Astrocyte of the spinal cord (primary cell): ENCODE measurements around the gene ARPC2.

Experiments
- DNase-seq: peaks from one replicate; pipeline ENCODE4 v3.0.0; 2011; ENCODE audit warnings: low read depth, low spot score
- H3K4me3 ChIP-seq: 2 replicates; pipeline ENCODE4 v1.5.1; 2011; ENCODE audit warnings: low read depth, mild to moderate bottlenecking, low read length, moderate library complexity
- CTCF ChIP-seq: IDR thresholded peaks from 2 replicates; pipeline ENCODE4 v1.5.1; 2012; ENCODE audit warnings: low read depth, mild to moderate bottlenecking, low read length, inconsistent platforms
- in situ Hi-C: cut with HindIII; loops from 2 replicates; pipeline ENCODE4 v1.10.0; 2017; ENCODE audit warnings: low sequenced_read_pairs

Gene ARPC2

GRCh38 chr2:218280260-218280870 is 63.4 kb downstream of the ARPC2 start:
- no peak overlapping the region for H3K4me3 ChIP-seq
- DNase-seq, result no peak
- in situ Hi-C loops, result no loop called here
- TF ChIP-seq CTCF, result no peak

DNA sequence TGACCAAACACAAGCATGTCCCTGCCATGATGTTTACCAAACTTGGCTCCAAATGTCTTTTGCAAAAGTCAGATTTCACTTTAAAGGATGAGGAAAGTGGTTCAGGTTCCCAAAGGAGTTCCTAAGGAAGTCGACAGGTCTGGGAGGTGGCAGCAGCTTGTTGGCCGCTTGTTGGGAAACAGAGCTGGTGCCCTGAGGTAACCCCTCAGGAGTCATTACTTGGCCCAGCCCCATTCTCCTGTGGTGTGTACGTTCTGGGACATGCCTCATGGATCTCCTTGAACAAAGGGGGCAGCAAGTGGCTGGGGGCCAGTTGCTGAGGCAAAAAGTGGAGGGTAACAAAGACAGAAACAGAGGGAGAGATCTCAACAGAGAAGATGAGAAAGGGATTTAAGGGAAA is 64.5 kb downstream of the ARPC2 start:
- no peak overlapping the region for H3K4me3 ChIP-seq
- no peak for TF ChIP-seq CTCF
- in situ Hi-C loops, result no loop called here
- DNase-seq, result peak; percentile 20

DNA sequence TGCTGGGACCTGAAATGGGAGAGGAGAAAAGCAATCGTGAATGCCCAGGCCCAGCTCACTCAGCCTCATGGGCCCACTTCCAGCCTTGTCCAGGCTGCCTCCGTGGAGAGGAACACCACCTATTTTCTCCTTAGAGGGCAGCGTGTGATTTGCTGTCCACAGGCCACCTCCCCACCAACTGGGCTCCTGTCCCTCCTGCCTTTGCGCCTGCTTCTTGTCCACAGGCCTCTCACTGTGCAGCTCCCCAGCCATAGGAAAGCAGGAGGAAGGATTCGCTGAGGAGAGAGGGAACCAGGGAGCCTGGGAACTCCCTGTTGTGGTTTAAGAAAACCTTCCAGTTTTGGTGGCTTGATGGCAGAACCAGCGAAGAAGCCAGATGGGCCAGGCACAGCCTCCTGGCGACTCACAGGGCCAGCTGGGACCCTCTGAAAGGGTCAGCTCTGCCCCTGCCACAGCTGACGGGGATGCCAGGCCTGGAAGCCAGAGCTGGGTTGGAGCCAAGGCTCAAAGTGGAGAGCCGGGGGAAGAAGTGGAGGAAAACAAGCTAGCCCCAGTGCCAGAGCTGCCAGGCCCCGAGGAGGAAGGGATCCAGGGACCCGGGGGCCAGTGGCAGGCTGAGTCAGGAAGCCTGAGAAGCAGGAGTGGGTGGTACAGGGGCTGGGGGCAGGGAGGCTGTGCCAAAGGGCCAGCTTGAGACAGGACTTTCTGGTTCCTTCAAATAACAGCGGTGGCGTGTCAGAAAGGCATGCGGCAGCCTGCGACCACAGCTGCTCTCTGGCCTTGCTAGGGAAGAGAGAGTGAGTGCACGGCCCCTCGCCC is 65.4 kb downstream of the ARPC2 start:
- no peak for TF ChIP-seq CTCF
- no peak overlapping the region for H3K4me3 ChIP-seq
- DNase-seq, result peak; percentile 27
- in situ Hi-C loops, result no loop called here

DNA sequence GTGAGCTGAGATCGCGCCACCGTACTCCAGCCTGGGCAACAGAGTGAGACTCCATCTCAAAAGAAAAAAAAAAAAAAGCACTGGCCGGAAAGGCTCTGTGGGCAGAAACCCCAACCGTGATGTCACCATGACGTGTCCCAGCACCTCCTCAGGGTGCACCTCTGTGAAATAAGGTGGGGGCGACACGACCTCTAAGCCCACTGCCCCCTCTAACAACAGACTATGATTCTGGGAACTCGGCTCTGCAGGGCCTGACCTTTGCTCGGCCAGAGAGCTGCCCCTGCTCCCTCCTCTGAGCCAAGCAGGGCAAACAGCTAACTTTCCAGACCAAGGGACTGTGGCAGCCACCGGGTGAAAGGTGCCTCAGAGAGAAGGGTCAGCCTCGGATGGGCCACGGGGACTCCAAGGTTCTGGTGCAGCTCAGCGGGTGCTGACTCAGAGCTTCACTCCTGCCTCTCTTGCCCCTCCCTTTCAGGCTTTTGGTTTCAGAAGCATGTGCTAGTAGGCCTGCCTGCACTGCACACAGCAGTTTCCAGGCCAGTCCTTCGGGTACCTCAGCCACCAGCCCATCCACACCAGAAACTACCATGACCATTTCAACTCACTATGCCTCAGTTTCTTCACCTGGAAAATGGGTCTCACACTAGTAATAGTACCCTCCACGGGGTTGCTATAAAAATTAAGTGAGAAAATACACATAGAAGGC is 67.3 kb downstream of the ARPC2 start:
- TF ChIP-seq CTCF, result no peak
- DNase-seq, result peak; percentile 71
- no peak overlapping the region for H3K4me3 ChIP-seq
- in situ Hi-C loops, result no loop called here

GRCh38 chr2:218285604-218286003 is 68.6 kb downstream of the ARPC2 start:
- TF ChIP-seq CTCF, result no peak
- no peak overlapping the region for H3K4me3 ChIP-seq
- peak; percentile 43 for DNase-seq
- in situ Hi-C loops, result no loop called here

DNA sequence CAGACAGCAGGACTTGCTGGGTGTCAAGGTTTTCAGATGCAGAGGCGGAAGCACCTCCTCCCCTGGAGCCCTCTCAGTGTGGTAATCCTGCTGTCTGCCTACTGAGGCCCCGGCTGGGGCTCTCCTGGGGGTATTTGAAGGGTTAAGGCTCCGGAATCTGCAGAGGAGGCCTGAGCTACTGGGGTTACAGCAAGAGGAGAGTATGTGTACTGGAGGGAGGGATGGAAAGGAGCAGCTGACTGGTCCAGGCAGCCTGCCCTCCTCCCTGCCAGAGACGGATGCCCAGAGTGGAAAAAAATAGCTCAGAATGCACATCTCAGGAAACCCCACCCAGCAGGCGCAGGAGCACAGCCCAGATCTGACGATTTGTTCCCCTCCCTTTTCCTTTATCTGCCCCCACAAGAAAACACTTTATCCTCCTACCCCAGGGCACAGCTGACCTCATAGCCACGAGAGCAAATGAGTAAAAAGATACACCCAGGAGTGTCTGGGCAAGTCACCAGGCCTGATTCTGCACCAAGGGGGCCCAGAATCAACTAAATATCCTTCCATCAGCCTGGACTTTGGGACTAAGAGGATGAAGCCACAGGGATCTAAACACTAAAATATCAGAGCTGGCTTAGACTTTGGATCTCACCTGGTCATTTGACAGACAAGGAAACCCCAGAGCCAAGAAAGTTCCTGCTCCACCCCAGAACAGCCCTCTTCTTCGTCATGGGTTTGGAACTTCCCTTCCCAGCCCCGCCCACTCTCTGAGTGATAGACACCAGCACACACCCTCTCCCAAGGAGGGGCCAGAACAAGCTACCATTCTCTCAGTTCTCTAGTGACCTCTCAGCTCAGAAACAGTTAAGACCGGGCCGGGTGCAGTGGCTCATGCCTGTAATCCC is 69.8 kb downstream of the ARPC2 start:
- H3K4me3 ChIP-seq, result peak overlapping the region; percentile 46
- in situ Hi-C loops, result no loop called here
- DNase-seq, result peak; percentile 95
- TF ChIP-seq CTCF, result no peak
